HG02610 (cell line): Measurements from ENCODE around the gene SAMD1.

Source experiments
- ATAC-seq: cut with Tn5 transposase; IDR thresholded peaks from one replicate; pipeline ENCODE4 v1.9.1; 2021; ENCODE audit warnings: mild to moderate bottlenecking, moderate library complexity; ENCODE audit not compliant: unreplicated experiment

The SAMD1 gene

GRCh38 chr19:14113762-14114414 lies 23.3 kb upstream of the SAMD1 start:
- no peak for ATAC-seq

GRCh38 chr19:14112809-14113385 lies 22.3 kb upstream of the SAMD1 start:
- no peak for ATAC-seq

DNA sequence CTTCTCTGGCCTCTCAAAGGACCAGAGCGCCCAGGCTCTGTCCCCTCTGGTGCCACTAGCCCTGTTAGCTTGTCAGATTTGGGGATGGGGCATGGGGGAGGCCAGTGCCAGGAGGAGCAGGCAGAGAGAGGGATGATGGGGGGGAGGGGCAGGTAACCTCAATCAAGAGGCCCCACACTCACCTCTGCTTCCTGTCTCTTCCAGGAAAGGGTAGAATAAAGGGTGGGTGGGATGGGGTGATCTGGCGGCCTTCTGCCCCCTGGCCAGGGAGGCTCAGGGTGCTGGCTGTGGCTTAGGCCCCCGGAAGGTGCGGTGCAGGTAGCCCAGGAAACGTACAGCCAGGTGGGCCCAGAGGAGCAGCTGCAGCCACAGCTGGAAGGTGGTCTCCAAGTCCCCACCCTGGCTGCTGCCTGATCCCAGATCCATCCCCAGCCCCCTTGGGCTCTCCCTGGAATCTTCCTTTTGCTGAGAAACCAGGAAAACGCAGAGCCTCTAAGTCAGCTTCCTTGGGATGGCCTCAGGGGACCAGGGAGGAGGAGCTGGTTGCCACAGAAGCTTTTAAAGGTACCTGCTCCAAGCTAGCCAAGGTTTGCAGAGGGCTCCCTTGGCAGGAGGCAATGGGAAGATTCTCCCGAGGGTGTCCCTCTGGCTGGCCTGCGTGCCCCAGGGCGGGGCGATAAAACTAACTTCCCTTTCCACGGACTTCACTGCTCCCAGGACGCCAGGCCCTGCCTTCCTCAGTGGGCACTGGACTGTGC lies 21.7 kb upstream of the SAMD1 start:
- ATAC-seq = no peak

DNA sequence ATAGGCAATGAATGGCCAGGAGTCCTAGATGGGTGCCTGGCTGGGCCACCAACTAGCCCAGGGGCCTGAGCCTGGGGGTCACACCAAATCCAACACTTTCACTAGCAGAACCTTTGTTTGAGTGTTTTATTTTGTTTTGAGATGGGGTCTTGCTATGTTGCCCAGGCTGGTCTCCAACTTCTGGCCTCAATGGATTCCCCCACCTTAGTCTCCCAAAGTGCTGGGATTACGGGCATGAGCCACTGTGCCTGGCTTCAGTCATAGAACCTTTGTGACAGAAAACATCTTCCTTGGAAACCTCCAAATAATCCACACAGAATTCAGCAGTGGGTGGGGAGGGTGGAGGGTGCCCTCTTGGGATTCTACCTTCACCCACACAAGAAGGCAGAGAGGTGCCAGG lies 20.9 kb upstream of the SAMD1 start:
- ATAC-seq = no peak

DNA sequence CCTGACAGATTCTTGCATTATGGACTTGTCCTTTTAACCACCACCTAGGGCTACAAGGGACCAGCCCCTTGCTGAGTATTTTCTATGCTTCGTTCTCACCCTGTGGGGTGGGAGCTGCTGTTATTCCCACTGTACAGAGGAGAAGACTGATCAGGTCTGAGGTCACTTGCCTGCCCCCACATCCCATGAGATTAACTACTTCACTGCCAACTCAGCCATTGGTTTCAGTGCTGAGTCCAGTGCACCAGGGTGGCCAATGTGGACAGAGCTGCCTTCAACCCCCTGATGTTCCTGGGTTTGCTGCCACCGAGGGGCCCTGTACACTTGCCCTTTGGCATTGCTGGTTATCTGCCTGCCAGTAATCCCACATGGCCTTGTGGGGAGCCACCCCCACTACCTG lies 20.1 kb upstream of the SAMD1 start:
- ATAC-seq = no peak

DNA sequence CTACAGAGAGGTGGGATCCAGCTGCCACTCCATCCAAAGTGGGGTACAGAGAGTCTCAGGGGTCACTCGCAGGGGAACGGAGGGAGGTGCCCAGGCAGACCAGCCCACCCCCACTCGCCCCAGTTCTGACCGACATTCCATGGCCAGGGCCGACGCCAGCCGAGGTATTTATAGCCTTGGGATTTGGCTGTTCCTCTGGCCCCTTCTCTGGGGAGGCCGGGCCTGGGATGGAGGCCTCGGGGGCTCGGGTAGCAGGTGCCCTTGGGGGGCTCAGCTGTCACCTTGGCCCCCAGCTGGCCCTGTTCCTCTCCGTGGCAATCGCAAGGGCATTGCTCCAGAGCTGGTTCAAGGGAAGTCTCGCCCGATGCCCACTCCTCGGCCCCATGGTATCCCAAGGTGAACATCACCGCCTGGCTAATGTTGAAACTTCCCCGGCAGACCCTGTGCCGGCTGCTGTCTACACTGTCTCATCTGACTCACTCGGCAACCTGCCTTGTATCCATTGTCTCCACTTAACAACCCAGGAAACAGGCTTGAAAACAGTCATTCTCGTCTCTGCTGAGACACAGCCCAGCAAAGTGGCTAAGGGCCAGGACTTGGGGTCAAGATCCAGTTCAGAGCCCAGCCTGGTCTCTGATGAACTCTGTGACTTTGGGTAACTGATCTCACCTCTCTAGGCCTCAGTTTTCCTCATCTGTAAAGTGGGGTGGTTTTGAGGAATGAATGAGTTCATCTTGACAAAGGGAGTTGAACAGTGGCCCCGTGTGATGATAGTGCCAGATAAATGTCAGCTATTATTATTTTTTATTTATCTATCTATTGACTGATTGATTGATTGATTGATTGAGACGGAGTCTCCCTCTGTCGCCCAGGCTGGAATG lies 17.3 kb upstream of the SAMD1 start:
- ATAC-seq = no peak

GRCh38 chr19:14106840-14107239 lies 16.3 kb upstream of the SAMD1 start:
- no peak for ATAC-seq

- ATAC-seq = no peak
Measured at GRCh38 chr19:14105680-14106079, 15.1 kb upstream of the SAMD1 start.

- ATAC-seq = no peak
Measured at GRCh38 chr19:14103310-14103709, 12.8 kb upstream of the SAMD1 start.

GRCh38 chr19:14102756-14103155 lies 12.2 kb upstream of the SAMD1 start:
- no peak for ATAC-seq

DNA sequence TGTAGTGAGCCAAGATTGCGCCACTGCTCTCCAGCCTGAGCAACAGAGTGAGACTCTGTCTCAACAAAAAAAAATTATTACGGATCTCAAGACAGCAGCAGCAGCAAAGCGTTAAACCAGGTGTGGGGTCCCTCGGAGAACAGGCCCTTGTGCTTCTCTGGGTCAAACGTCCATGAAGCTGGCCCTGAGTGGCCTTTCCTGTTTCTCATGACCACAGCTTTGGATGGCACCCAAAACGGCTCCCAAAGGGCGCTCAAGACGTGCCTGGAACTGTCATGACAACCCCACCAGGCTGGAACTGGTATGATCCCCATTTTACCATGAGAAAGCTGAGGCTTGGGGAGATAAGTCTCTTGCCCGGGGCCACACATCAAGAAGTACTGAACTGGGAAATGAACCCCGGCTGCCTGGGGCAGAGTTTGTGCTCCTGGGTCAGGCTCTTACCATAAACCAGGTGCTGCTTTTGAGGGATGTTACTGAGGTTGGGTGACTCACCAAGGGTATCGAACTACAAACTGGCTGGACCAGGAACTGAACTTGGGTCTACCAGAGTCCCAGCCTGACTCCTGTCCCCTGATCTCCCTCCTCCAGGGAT lies 11.6 kb upstream of the SAMD1 start:
- no peak for ATAC-seq

DNA sequence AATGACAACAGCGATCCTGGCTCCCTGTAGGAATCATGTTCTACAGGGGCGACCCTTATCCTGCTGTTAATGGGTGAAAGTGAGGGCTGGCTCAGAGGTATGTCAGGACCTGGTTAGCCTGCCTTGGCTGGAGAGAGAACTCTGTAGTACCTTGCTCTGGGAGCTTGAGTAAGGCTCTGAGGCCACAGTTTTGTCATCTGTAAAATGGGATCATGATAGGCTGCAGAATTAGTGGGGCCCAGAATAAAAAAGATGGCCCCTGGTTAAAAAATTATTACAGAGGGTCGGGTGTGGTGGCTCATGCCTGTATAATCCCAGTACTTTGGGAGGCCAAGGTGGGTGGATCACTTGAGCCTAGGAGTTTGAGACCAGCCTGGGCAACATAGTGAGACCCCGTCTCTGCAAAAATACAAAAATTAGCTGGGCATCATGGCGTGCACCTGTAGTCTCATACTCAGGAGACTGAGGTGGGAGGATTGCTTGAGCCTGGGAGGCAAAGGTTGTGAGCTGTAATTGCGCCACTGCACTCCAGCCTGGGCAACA lies 10.5 kb upstream of the SAMD1 start:
- no peak for ATAC-seq

GRCh38 chr19:14097532-14098151 lies 7.1 kb upstream of the SAMD1 start:
- no peak for ATAC-seq

DNA sequence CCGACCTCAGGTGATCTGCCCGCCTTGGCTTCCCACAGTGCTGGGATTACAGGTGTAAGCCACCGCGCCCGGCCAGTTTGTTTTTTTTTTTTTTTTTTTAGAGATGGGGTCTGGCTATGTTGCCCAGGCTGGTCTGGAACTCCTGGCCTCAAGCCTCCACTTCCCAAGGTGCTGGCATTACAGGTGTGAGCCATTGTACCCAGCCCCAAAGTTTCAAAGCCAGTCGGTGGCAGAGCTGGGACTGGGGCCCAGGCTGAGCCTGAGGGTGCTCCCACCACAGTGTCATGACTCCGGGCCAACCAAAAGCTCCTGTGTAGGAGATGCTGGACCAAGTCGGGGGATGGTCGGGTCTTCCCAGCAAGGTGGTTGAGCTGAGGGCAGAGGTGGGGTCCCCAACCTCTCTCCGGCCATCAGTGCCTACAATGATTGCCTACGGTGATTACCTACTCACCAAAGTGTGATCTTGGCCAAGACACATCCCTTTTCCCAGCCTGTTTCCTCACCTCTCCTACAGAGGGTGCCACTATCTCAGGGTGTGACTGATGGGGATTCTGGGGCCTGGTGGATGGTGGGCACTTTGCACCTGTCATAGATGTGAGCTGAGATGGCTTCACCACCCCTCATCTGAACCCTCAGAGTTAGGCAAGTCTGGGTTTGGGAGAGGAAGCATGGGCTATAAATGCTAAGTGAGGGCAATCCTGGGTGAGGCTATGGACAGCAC lies 5.9 kb upstream of the SAMD1 start:
- ATAC-seq = no peak

- ATAC-seq = no peak
Measured at GRCh38 chr19:14094854-14095253, 4.3 kb upstream of the SAMD1 start.

DNA sequence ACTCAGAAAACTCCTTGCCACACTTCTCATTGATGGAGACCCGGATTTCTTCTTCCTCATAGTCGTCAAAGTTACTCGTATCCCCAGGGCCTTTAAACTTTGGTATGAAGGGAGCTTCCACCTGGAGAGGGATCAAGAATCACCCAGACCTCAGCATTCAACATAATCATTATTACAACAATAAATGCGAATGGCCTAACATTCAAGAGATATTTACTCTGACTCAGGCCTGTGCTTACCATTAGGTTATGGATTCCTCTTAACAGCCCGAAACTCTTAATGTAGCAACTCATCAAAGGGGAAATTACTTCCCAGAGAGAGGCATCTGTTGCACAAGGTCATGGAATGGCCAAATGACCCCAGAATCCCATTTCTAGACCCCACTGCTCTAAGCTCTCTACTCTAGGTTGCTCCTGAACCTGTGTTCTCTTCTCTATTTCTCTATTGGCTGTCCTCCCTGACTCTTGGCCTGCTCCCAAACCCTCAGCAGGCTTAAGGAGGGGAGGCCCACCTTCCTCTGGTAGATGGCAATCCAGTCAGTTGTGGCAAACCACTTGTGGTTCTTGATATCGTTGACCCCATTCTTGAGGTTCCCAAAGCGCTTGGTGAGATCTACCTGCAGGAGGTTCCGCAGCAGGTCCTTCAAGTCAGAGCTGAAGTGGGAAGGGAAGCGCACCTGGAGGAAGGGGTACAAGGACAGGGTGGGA lies 2.7 kb upstream of the SAMD1 start:
- ATAC-seq = no peak

GRCh38 chr19:14091813-14092462 lies 1.4 kb upstream of the SAMD1 start:
- ATAC-seq = peak; percentile 4

DNA sequence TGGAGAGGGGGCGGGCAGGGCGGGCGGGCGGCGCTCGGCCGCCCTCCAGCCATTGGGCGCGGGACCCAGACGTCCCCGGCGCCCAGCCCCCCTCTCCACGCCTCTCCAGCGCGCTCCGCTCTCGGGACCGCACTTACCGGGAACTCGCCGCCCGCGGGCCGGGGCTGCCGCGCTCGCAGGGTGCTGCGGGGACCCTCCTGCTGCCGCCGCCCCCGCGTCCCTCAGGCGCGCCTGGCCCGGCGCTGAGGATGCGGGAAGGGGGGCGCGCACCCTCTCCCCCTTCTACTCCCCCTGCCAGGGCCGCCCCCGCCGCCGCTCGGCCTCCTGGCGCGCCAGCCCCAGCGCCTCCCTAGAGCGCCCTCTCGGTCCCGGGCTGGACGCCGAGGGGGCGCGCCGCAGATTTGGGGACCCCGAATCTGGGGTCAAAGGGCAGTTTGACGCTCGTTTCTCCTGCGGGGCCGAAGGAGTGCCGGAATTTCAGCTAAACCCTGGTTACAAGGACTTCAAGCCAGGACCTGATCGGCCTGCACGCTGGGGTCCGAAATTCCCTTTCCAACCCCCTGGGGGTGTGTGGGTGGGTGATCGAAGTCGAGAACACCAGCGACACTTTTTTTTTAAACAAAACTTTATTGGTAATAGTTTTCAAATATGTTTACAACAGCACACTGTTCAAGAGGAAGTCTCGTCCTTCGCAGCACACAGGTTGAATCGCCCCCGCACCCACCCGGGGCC lies 696 bp upstream of the SAMD1 start:
- peak; percentile 69 for ATAC-seq
